OCI-LY1 (cell line): ENCODE data around the gene CTXND2.

ENCODE experiments used
- H2AFZ ChIP-seq: fragments of 200-600 bp; sonication (generic), shearing (Covaris generic); 2 replicates; pipeline ENCODE4 v1.6.0; 2014; ENCODE audit warnings: antibody characterized with exemption, mild to moderate bottlenecking, low read length
- H3F3A ChIP-seq: fragments of 200-600 bp; sonication (generic), shearing (Covaris generic); 2 replicates; pipeline ENCODE4 v1.6.0; 2014; ENCODE audit warnings: mild to moderate bottlenecking, antibody characterized with exemption, low read length, moderate library complexity; ENCODE audit not compliant: insufficient read depth
- H3K27ac ChIP-seq: fragments of 200-600 bp; sonication (generic); 2 replicates; pipeline ENCODE4 v1.5.1; 2014; ENCODE audit warnings: low read length, mixed run types, mild to moderate bottlenecking, low read depth; ENCODE audit not compliant: poor library complexity, severe bottlenecking
- H3K27me3 ChIP-seq: fragments of 200-600 bp; sonication (generic); 2 replicates; pipeline ENCODE4 v1.6.0; 2014; ENCODE audit warnings: antibody characterized with exemption, mild to moderate bottlenecking, low read length, moderate library complexity; ENCODE audit not compliant: insufficient read depth
- H3K36me3 ChIP-seq: fragments of 200-600 bp; sonication (generic); 2 replicates; pipeline ENCODE4 v1.6.1; 2014; ENCODE audit warnings: mild to moderate bottlenecking, antibody characterized with exemption, low read length, moderate library complexity, mixed read lengths; ENCODE audit not compliant: insufficient read depth
- H3K4me1 ChIP-seq: fragments of 200-600 bp; sonication (generic); 2 replicates; pipeline ENCODE4 v1.5.1; 2014; ENCODE audit warnings: mild to moderate bottlenecking, low read length, moderate library complexity; ENCODE audit not compliant: insufficient read depth, severe bottlenecking
- H3K4me2 ChIP-seq: fragments of 200-600 bp; sonication (generic), shearing (Covaris generic); 2 replicates; pipeline ENCODE4 v1.6.1; 2014; ENCODE audit warnings: low read length
- H3K4me3 ChIP-seq: fragments of 200-600 bp; sonication (generic); 2 replicates; pipeline ENCODE4 v1.5.1; 2014; ENCODE audit warnings: low read length, low read depth, mild to moderate bottlenecking, mixed read lengths; ENCODE audit not compliant: poor library complexity, severe bottlenecking
- H3K79me2 ChIP-seq: fragments of 200-600 bp; shearing (Covaris generic); 2 replicates; pipeline ENCODE4 v1.6.1; 2016; ENCODE audit warnings: mixed run types, low read length, mixed read lengths; ENCODE audit not compliant: insufficient read depth
- H3K9ac ChIP-seq: fragments of 200-600 bp; sonication (generic), shearing (Covaris generic); 2 replicates; pipeline ENCODE4 v1.6.1; 2014; ENCODE audit warnings: mild to moderate bottlenecking, low read length, mixed read lengths
- H3K9me2 ChIP-seq: fragments of 200-600 bp; sonication (generic), shearing (Covaris generic); 2 replicates; pipeline ENCODE4 v1.6.1; 2014; ENCODE audit warnings: low read depth, mild to moderate bottlenecking, low read length, mixed read lengths
- H3K9me3 ChIP-seq: fragments of 200-600 bp; shearing (Covaris generic); 2 replicates; pipeline ENCODE4 v1.6.1; 2014; ENCODE audit warnings: low read length, mixed read lengths
- H4K20me1 ChIP-seq: fragments of 200-600 bp; sonication (generic), shearing (Covaris generic); 2 replicates; pipeline ENCODE4 v1.6.0; 2016; ENCODE audit warnings: mild to moderate bottlenecking, low read length; ENCODE audit not compliant: insufficient read depth
- CTCF ChIP-seq: fragments of 200-600 bp; sonication (generic), shearing (Covaris generic); IDR thresholded peaks from 2 replicates; pipeline ENCODE4 v1.5.1; 2017; ENCODE audit warnings: mild to moderate bottlenecking, antibody characterized with exemption, low read length, moderate library complexity, mixed read lengths
- EZH2 ChIP-seq: fragments of 200-600 bp; sonication (generic), shearing (Covaris generic); IDR thresholded peaks from 2 replicates; pipeline ENCODE4 v1.8.0; 2017; ENCODE audit warnings: borderline replicate concordance, mixed run types, mild to moderate bottlenecking, antibody characterized with exemption, low read length, moderate library complexity, mixed read lengths

The CTXND2 gene

DNA sequence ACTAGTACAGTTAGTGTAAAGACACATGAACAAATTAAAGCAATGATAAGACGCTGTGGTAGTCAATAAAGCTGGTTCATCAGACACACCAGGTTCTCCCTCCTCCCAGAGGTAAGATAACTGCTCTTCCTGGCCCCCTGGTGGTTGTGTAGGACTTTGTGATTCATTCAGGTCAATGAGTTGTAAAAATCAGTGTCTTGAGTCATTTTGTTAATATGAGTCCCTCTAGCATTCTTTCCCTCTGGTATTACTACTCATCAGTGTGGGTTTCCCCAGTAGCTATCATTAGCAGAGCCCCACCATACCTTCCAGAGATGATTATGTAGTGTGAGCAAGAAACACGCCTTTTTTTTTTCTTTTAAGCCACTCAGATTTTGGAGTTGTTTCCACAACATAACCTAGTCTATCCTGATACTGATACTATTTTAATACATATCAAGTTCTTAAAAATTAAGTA is 35.6 kb downstream of the CTXND2 start:
- Histone ChIP-seq H3K4me1 (peaks cover 23% of the 10 kb centered on the region), H3K9me2 (no peaks in the 10 kb centered on the region), H3K27ac (no peak overlapping the region), H3K36me3 (peaks cover 4% of the 10 kb centered on the region), H2AFZ (0 out of 2 replicates have a peak overlapping the region, but pooled peaks have one; percentile 39), H3K79me2 (no peaks in the 10 kb centered on the region; the same call in 1 of the 2 replicates), H3K4me2 (no peak overlapping the region), H3K27me3 (no peaks in the 10 kb centered on the region), H4K20me1 (no peaks in the 10 kb centered on the region), H3F3A (no peaks in the 10 kb centered on the region), H3K9ac (no peak overlapping the region), H3K4me3 (no peak overlapping the region), H3K9me3 (no peaks in the 10 kb centered on the region)
- TF ChIP-seq CTCF: peak; percentile 87
- no peak for TF ChIP-seq EZH2

- peak overlapping the region; percentile 79 for H3K4me3 ChIP-seq
- no peaks in the 10 kb centered on the region for H3K27me3 ChIP-seq
- peak overlapping the region; percentile 37; the same call in 1 of the 2 replicates for H3K9ac ChIP-seq
- H3K36me3 ChIP-seq: peaks cover 26% of the 10 kb centered on the region
- peaks cover 23% of the 10 kb centered on the region for H3K4me1 ChIP-seq
- no peaks in the 10 kb centered on the region for H4K20me1 ChIP-seq
- peak overlapping the region; percentile 76 for H3K27ac ChIP-seq
- H2AFZ ChIP-seq: no peak overlapping the region
- no peak for TF ChIP-seq CTCF
- no peak for TF ChIP-seq EZH2
- H3K9me2 ChIP-seq: no peaks in the 10 kb centered on the region
- H3K4me2 ChIP-seq: peak overlapping the region; percentile 71
- H3K9me3 ChIP-seq: no peaks in the 10 kb centered on the region
- H3K79me2 ChIP-seq: no peaks in the 10 kb centered on the region; the same call in 1 of the 2 replicates
- H3F3A ChIP-seq: no peaks in the 10 kb centered on the region
These were observed 38.1 kb downstream of the CTXND2 start for GRCh38 chr1:150925080-150925479.

- H3K4me2 ChIP-seq: peak within 1 kb of the TSS; percentile 71
These were observed 39.3 kb downstream of the CTXND2 start, which contains the start of gene SETDB1 for GRCh38 chr1:150926097-150926741. TSS of gene SETDB1 (plus strand) at chr1:150926363. CDS start at chr1:150927715, 1,352 bp downstream.

More at GRCh38 chr1:150926097-150926741, 39.3 kb downstream of the CTXND2 start, which contains the start of gene SETDB1:
- H3K27me3 ChIP-seq: no peaks in the 10 kb centered on the region
- no peaks in the 10 kb centered on the region for H4K20me1 ChIP-seq
- H2AFZ ChIP-seq: no peak within 1 kb of the TSS
- H3K36me3 ChIP-seq: peaks cover 37% of the 10 kb centered on the region
- no peak for TF ChIP-seq CTCF
- no peak for TF ChIP-seq EZH2
- H3K79me2 ChIP-seq: no peaks in the 10 kb centered on the region; the same call in 1 of the 2 replicates
- no peaks in the 10 kb centered on the region for H3K9me2 ChIP-seq
- peaks cover 23% of the 10 kb centered on the region for H3K4me1 ChIP-seq
- H3K4me3 ChIP-seq: peak within 1 kb of the TSS; percentile 79
- H3K9me3 ChIP-seq: no peaks in the 10 kb centered on the region
- no peaks in the 10 kb centered on the region for H3F3A ChIP-seq
- peak within 1 kb of the TSS; percentile 87 for H3K9ac ChIP-seq
- peak within 1 kb of the TSS; percentile 76 for H3K27ac ChIP-seq
